Right renal pelvis (tissue), 4 donors: ENCODE measurements around the gene RAB3GAP2. TPM values are rescaled to one million over a fixed set of nuclear protein-coding genes. Genes with fewer than 3 reads are reported as not detected.
"Not testable (repeated sequence)": the region's sequence is repeated elsewhere in the genome, so short reads cannot be mapped to it uniquely, and the experiment has no call there.

Experiments
- DNase-seq, 4 donors: peaks; one replicate each; pipeline ENCODE4 v3.0.0-alpha.2; 2013; ENCODE audit warnings: low read depth in 4 of 4, low spot score in 3 of 4, missing footprints in 1 of 4
- polyA plus RNA-seq, 4 donors: library from polyadenylated mRNA; unstranded; fragments of 120-200 nt; gene quantifications; one replicate each; pipeline ENCODE4 v1.2.1, GENCODE V29; 2013; ENCODE audit not compliant: insufficient read length in 4 of 4

Gene RAB3GAP2
- polyA plus RNA-seq, 4 donors, result 27.5 to 37.1 (median 32.6) TPM

- not testable (repeated sequence) for DNase-seq
Observed at GRCh38 chr1:220158530-220158929, 113.7 kb downstream of the RAB3GAP2 start.

DNA sequence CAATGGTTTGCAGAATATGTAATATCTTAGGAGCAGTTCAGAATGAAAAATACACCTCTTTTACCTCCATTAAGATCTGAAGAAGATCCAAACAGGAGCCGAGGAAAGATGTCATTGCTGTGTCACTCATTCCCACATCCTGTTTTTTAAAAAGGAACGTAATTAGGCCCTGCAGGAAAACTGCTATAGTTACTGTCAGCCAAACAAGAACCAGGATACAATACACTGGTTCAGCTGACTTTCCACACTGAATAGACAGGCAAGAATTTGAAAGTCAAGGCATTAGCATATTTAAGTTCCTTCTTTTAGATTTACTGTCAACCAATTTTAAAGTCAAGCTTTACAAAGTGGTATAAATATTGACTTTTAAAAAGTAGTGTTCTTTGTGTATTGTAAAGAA is 114.5 kb downstream of the RAB3GAP2 start:
- DNase-seq, result no peak

DNA sequence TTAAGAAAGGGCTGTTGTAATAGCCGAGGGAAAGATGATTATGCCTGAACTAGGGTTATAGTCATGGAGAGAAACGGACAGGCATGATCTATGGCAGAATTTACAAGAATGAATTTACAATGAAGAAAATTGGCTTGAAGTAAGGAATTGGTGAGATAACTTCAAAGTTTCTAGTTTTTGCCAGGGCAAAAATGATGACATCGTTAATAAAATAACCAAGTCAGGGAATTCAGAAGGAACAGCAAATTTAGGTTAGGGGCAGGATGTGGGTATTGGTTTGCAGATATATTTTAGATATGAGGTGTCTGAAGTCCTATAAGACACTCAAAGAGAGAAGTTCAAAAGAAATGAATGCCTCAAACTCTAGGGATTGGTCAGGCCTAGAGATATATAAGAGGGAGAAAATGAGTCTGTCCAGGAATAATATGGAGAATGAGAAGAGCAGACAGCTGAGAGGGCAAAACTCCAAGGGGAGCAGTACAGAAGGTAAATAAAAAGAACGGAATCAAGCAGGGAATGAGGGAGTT is 115.6 kb downstream of the RAB3GAP2 start:
- DNase-seq, result no peak

- no peak for DNase-seq
Observed at GRCh38 chr1:220153147-220153546, 119.1 kb downstream of the RAB3GAP2 start.

GRCh38 chr1:220151454-220151853 is 120.8 kb downstream of the RAB3GAP2 start:
- DNase-seq, result no peak

- no peak for DNase-seq
Observed at GRCh38 chr1:220149742-220150141, 122.5 kb downstream of the RAB3GAP2 start.

DNA sequence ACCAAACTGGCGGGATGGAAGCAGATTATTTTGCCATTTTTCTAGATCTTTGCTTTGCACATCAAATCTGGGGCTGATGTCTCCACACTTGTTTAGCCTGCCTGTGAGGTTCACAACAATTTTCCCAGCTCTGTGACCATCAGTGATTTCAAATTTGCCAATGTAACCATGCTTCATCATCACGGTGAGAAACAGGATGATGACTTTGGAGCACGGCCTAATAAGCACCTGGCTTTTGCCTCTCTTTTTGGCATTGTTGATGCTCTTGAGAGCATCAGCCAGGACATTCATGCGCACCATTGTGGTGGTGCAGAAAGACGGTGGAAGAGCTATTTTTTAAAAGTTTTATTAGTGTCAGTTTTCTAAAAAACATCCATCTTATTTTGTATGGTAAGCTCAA is 128.2 kb downstream of the RAB3GAP2 start:
- no peak for DNase-seq

GRCh38 chr1:220139966-220140365 is 132.3 kb downstream of the RAB3GAP2 start:
- DNase-seq, result no peak

- DNase-seq, result no peak
Observed at GRCh38 chr1:220137019-220137786, 135.1 kb downstream of the RAB3GAP2 start.

GRCh38 chr1:220135755-220136154 is 136.5 kb downstream of the RAB3GAP2 start:
- no peak for DNase-seq

DNA sequence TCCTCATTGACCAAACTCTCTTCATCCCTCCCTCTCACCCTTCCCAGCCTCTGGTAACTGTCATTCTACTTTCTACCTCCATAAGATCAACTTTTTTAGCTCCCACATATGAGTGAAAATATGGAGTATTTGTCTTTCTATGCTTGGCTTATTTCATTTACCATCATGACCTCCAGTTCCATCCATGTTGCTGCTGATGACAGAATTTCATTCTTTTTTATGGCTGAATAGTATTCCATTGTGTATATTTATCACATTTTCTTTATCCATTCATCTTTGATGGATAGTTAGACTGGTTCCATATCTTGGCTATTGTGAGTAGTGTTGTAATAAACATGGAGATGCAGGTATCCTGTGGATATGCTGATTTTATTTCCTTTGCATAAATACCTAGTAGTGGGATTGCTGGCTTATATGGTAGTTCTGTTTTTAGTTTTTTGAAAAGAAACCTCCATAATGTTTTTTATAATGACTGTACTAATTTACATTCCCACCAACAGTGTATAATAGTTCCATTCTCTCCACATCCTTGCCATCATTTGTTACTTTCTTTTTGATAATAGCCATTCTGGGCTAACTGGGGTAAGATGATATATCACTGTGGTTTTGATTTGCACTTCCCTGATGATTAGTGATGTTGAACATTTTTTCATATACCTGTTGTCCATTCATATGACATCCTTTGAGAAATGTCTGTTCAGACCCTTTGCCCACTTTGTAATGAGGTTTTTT is 142.6 kb downstream of the RAB3GAP2 start:
- DNase-seq, result no peak

DNA sequence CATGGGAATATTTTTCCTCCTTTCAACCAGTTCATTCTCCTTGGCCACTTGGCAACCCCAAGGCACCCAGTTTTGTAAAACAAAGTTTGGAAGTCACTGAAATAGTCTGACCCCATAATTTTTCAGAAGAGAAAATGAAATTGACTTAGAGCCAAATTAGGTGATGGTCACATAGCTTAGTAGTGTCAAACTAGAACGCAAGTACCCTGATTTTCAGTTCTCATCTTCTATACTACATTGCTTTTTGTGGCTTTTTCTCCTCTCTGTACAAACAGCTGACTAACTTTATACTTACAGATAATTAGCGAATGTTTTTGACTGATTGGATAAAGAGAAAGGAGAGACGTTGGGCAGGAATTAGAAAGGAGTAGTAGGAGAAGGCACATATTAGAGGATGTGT is 145.2 kb downstream of the RAB3GAP2 start:
- DNase-seq, result no peak

- DNase-seq, result no peak
Observed at GRCh38 chr1:220124542-220124941, 147.7 kb downstream of the RAB3GAP2 start.

- DNase-seq, result no peak
Observed at GRCh38 chr1:220123889-220124288, 148.4 kb downstream of the RAB3GAP2 start.

- DNase-seq, result no peak
Observed at GRCh38 chr1:220123066-220123465, 149.2 kb downstream of the RAB3GAP2 start.

DNA sequence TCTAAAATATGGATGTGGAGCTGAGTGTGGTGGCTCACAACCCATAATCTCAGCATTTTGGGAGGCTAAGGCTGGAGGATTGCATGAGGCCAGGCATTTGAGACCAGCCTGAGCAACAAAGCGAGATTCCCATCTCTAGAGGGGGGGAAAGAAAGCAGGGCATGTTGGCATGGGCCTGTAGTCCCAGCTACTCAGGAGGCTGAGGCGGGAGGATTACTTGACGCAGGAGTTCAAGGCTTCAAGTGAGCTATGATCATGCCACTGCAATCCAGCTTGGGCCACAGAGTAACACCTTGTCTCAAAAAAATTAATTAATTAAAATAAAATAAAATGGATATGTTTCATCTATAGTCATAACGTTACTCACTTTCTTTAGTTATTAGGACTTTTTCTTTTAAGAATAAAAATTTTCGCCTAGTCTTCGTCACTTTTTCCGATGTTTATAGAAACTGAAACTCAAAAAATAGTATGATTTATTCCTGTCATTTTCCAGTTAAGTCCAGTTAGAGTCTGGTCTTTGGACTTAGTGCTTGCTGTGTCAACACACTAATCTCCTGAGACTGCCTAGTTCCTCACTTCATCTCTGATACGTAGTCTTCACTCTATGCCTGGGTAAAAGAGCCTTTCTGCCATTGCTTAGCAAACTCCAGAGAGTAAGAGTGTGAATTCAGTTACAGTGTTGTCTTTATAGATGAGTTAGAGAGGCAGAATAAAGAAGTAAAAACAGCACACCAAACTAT is 150.3 kb downstream of the RAB3GAP2 start:
- DNase-seq, result no peak

GRCh38 chr1:220119043-220119512 is 153.2 kb downstream of the RAB3GAP2 start:
- no peak for DNase-seq

DNA sequence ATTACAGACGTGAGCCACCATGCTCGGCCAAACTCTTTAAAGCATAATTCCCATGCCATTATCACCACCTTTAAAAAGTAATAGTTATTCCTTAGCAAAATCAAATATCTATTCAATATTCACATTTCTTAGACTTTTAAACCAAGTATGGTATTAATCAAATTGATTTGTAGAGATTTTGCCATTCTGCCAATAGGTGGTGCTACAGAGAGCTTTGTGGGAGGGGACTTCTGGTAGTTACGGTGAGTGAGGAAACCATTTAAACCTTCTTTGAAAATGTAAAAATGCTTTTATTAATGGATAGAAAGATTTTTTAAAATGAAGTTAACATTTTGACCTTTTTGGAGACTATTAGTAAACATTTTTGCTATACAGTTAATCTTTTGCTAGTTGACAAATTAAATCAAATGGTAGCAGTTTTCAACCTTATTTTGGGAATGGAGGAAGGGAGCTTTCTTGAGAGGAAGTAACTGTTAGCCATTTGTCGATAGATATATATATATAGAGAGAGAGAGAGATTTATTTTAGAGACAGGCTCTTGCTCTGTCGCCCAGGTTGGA is 159.0 kb downstream of the RAB3GAP2 start:
- DNase-seq, result no peak

- not testable (repeated sequence) for DNase-seq
Observed at GRCh38 chr1:220112600-220112999, 159.7 kb downstream of the RAB3GAP2 start.

DNA sequence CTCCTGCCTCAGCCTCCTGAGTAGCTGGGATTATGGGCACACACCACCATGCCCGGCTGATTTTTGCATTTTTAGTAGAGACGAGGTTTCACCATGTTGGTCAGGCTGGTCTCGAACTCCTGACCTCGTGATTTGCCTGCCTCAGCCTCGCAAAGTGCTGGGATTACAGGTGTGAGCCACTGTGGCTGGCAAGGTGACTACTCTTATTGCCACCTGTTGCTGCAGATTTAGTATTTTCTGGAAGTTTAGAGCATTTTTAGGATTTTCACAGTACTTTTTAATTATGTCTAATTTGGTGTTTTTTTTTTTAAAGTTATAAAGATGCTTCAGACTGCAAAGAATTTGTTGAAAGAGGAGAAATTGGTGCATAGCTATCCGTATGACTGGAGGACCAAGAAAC is 161.8 kb downstream of the RAB3GAP2 start:
- DNase-seq, result not testable (repeated sequence)

DNA sequence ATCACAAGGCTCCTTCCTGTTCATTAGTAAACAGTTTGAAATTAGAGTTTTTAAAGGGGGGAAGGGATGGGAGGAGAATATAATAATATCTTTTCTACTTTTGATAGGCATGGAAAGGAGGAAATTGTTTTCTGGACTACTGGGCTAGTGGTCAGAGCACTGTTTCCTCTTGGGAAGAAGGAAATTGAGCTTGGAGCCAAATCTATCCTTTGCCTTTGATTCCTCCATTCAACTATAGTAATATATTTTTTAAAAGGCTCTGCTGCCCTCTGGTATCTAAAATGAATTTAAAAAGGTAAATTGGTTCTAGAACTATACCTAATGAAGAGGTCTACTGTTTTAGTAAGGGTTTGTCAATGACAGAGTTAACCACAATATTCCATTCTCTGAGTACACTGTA is 172.4 kb downstream of the RAB3GAP2 start:
- DNase-seq, result no peak
